Breast epithelium (tissue), 4 donors: Measurements from ENCODE around the gene RRAGD. TPM values are rescaled to one million over a fixed set of nuclear protein-coding genes. Genes with fewer than 3 reads are reported as not detected.

Source experiments
- DNase-seq, 2 donors: peaks; one replicate each; pipeline ENCODE4 v3.0.0-alpha.2; 2019; ENCODE audit warnings: low spot score in 2 of 2
- H3K27ac ChIP-seq, 2 donors: fragments of 200-600 bp; sonication (generic) in 1 of 2; one replicate each; pipeline ENCODE4 v1.5.1; 2016 to 2019; ENCODE audit warnings: mild to moderate bottlenecking in 1 of 2
- H3K27me3 ChIP-seq, 2 donors: fragments of 200-600 bp; sonication (generic) in 1 of 2; one replicate each; pipeline versions ENCODE4 v1.5.1 to v1.6.0; 2017 to 2019; ENCODE audit warnings: control low read depth in 1 of 2, mild to moderate bottlenecking in 1 of 2
- H3K36me3 ChIP-seq: fragments of 200-600 bp; one replicate; pipeline ENCODE4 v1.5.1; 2019
- H3K4me1 ChIP-seq, 2 donors: fragments of 200-600 bp; sonication (generic); one replicate each; pipeline ENCODE4 v1.5.1; 2016 to 2019; ENCODE audit warnings: control low read depth in 1 of 2
- H3K4me3 ChIP-seq, 3 donors: fragments of 200-600 bp; sonication (generic); 1 replicate in 2 of 3; 2 replicates in 1 of 3; pipeline ENCODE4 v1.5.1; 2016 to 2019; ENCODE audit warnings: mild to moderate bottlenecking in 3 of 3, moderate library complexity in 2 of 3
- H3K9me3 ChIP-seq, 2 donors: fragments of 200-600 bp; sonication (generic) in 1 of 2; one replicate each; pipeline ENCODE4 v1.5.1; 2016 to 2019; ENCODE audit warnings: control low read depth in 1 of 2
- POLR2A ChIP-seq: fragments of 450-650 bp; IDR thresholded peaks from one replicate; pipeline ENCODE4 v1.6.1; 2016; ENCODE audit warnings: antibody characterized with exemption, mild to moderate bottlenecking, moderate library complexity
- POLR2AphosphoS5 ChIP-seq, 3 donors: sonication (generic); formaldehyde crosslinking; IDR thresholded peaks; one replicate each; pipeline ENCODE4 v1.6.1; 2017; ENCODE audit warnings: antibody characterized with exemption in 3 of 3
- intact Hi-C: fragments of 100-400 bp; cut with DNase I; formaldehyde crosslinking; loops from one replicate; pipeline ENCODE4 v1.15.1; 2023; ENCODE audit warnings: low total_unique reads
- total RNA-seq, 3 donors: library from RNA; depleted of rRNA; stranded (reverse); fragments of >200 nt; gene quantifications; one replicate each; pipeline ENCODE4 v1.1.0, GENCODE V29; 2016
- TF ChIP-seq, protein P1 (sequence below), 3 donors: fragments of 450-650 bp; IDR thresholded peaks; one replicate each; pipeline ENCODE4 v1.5.1; 2016 to 2017; ENCODE audit warnings: antibody characterized with exemption in 3 of 3, mild to moderate bottlenecking in 3 of 3, moderate library complexity in 3 of 3

Gene RRAGD
- total RNA-seq, 3 donors from 2014 or later: 12.8 to 38.6 (median 23.9) TPM

DNA sequence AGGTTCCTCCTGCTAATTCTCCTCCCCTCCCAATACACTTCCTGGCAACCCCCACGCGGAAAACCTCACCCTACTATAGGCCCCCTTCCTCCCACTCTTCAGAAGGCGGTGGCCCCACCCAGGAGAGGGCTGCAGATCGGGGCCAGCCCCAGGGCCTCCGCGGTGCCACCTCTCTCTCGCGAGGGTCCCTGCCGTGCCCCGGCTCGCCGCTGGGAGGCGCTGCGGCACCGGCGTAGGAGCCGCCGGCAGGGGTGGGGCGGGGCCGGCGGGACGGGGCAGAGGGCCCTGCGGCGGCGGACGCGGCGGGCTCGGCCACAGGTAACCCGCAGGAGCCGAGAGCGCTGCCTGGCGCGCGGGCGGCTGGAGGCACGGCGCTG lies 20.8 kb upstream of the RRAGD start, which contains the start of gene ANKRD6:
TSS of gene ANKRD6 (plus strand) at position 278 of the 377 bp plus-strand sequence. CDS start 133,825 bp downstream, outside the sequence.
- Histone ChIP-seq H3K9me3 (no peaks in the 10 kb centered on the region), H3K4me1 (peaks cover 0 to 2% of the 10 kb centered on the region in 2 donors), H3K36me3 (no peaks in the 10 kb centered on the region), H3K27me3 (no peaks in the 10 kb centered on the region), H3K4me3 (peak within 1 kb of the TSS; percentile 76 to 89 (median 85)), H3K27ac (peak within 1 kb of the TSS; percentile 16 to 69)
- DNase-seq: peak; percentile 67 to 75
- intact Hi-C loops: loop anchor here (10.0 kb wide), 1 partner anchor 172 kb away; no protein-coding TSS in a partner anchor
- TF ChIP-seq, protein P1, sequence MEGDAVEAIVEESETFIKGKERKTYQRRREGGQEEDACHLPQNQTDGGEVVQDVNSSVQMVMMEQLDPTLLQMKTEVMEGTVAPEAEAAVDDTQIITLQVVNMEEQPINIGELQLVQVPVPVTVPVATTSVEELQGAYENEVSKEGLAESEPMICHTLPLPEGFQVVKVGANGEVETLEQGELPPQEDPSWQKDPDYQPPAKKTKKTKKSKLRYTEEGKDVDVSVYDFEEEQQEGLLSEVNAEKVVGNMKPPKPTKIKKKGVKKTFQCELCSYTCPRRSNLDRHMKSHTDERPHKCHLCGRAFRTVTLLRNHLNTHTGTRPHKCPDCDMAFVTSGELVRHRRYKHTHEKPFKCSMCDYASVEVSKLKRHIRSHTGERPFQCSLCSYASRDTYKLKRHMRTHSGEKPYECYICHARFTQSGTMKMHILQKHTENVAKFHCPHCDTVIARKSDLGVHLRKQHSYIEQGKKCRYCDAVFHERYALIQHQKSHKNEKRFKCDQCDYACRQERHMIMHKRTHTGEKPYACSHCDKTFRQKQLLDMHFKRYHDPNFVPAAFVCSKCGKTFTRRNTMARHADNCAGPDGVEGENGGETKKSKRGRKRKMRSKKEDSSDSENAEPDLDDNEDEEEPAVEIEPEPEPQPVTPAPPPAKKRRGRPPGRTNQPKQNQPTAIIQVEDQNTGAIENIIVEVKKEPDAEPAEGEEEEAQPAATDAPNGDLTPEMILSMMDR (IDR thresholded peaks at IDR 0.05): peak; percentile 48 to 90 (median 52)
- TF ChIP-seq POLR2AphosphoS5 (IDR thresholded peaks at IDR 0.05) (no peak), POLR2A (no peak)

DNA sequence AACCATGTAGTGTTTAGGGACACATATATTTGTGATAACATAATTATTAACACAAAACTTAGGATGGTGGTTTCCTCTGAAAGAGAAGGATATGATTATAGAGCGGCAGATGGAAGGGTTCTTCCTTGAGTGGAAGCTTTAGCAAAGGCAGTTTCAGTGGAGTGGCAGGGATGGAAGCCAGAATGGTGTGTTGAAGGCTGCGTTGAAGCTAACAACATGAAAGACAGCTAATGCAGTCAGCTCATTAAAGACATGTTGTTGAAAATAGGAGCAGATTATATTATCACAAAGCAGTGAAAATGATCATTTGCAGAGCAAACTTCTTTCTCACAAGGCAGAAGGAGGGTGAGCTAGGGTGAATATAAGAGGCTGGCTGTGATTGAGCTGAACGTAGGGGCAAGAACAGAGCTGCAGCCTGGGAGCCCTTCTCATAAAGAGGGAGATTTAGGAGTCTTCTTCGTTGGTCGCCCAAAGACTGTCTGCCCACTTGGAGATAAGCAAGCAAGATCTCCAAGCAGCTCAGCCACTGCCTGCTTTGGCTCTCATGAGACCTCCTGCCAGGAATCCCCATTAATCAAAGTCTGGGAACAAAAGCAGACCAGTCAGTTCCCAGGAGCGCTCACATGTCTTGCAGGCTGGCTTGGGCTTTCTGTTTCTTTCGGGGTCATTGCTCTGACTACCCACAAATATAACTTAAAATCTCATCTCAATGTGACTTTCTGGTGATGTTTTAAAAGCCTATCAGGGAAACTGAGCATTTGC lies 18.3 kb upstream of the RRAGD start:
- Histone ChIP-seq H3K36me3 (no peaks in the 10 kb centered on the region), H3K27ac (no peak overlapping the region), H3K9me3 (no peaks in the 10 kb centered on the region), H3K4me3 (no peak overlapping the region), H3K4me1 (no peaks in the 10 kb centered on the region), H3K27me3 (no peaks in the 10 kb centered on the region)
- TF ChIP-seq POLR2A: no peak
- TF ChIP-seq, protein P1 (IDR thresholded peaks at IDR 0.05): no peak
- no peak for TF ChIP-seq POLR2AphosphoS5 (IDR thresholded peaks at IDR 0.05)
- no peak for DNase-seq
- intact Hi-C loops: loop anchor here (10.0 kb wide), 1 partner anchor 174 kb away; no protein-coding TSS in a partner anchor

DNA sequence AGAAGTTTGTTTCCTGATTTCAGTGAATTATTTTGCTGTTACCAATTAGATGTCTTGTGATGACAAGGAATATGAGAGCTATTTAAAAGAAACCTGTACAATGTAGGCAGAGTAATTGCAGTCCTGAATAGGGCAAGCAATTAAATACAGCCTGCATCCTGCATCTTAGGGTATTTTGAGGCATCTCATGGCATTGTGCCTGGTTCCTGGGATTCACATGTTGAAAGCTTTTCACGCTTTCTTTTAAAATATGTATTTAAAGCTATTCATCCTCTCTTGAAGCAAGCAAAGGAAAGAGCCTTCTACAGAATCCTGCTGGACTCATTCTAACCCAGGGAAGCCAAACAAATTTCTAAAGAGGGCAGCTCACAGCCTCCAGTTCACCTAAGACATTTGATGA lies 4.7 kb upstream of the RRAGD start:
- Histone ChIP-seq H3K36me3 (no peaks in the 10 kb centered on the region), H3K4me3 (no peak overlapping the region), H3K9me3 (no peaks in the 10 kb centered on the region), H3K27ac (no peak overlapping the region), H3K27me3 (no peaks in the 10 kb centered on the region), H3K4me1 (no peaks in the 10 kb centered on the region)
- DNase-seq: no peak
- intact Hi-C loops: no loop called here
- TF ChIP-seq POLR2A: no peak
- no peak for TF ChIP-seq POLR2AphosphoS5 (IDR thresholded peaks at IDR 0.05)
- TF ChIP-seq, protein P1 (IDR thresholded peaks at IDR 0.05): no peak

DNA sequence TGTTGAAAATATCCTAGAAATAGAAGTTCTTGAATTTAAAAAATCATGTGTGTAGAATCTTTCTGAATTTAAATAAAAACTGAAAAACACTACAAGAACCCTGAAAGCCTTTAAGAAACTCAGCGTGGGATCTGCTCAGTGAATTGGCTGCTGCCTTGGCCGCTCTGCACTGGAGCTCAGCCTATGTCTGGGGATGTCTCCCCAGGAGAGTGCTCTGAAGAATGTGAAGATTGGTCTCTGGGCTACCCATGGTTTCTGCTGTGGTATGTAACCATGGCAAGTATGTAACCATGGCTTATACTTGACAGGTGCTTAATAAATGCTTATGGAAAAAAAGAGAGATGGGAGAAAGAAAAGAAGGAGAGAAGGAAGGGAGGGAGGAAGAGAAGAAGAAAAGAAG lies 3.1 kb upstream of the RRAGD start:
- no peaks in the 10 kb centered on the region for H3K27me3 ChIP-seq
- H3K4me3 ChIP-seq: no peak overlapping the region
- TF ChIP-seq, protein P1 (IDR thresholded peaks at IDR 0.05): no peak
- TF ChIP-seq POLR2A (no peak), POLR2AphosphoS5 (IDR thresholded peaks at IDR 0.05) (no peak)
- H3K9me3 ChIP-seq: no peaks in the 10 kb centered on the region
- no peaks in the 10 kb centered on the region for H3K4me1 ChIP-seq
- no peaks in the 10 kb centered on the region for H3K36me3 ChIP-seq
- H3K27ac ChIP-seq: no peak overlapping the region
- DNase-seq: no peak
- intact Hi-C loops: no loop called here

DNA sequence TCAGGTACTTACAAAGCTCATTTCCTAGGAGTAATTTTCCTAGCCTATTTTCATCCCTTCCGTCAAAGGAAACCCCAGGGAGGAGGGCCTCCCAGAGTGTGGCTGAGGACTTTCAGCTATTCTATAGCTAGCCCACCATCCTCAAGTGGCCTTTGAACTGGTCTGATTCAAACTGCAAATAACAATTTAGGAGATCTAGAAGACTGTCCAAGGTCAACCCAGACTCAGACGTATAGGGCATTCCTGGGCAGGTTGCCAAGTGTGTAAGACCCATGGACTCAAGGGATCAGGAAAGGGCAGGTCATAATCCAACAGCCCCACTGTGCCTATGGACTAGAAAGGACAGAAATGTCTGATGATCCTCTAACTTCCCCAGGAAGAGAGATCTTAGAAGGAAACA lies 2.1 kb upstream of the RRAGD start:
- no peak for DNase-seq
- Histone ChIP-seq H3K4me1 (no peaks in the 10 kb centered on the region), H3K27me3 (no peaks in the 10 kb centered on the region), H3K4me3 (no peak overlapping the region), H3K27ac (no peak overlapping the region), H3K36me3 (no peaks in the 10 kb centered on the region), H3K9me3 (no peaks in the 10 kb centered on the region)
- intact Hi-C loops: no loop called here
- TF ChIP-seq, protein P1 (IDR thresholded peaks at IDR 0.05): no peak
- TF ChIP-seq POLR2AphosphoS5 (IDR thresholded peaks at IDR 0.05): no peak
- TF ChIP-seq POLR2A: no peak
